ENCODE data around the gene SDHC. TPM values are rescaled to one million over a fixed set of nuclear protein-coding genes. Genes with fewer than 3 reads are reported as not detected.

SDHC gene
- total RNA-seq, 4 donors from 2014 or later = 27.1 to 41.8 (median 34.4) TPM

DNA sequence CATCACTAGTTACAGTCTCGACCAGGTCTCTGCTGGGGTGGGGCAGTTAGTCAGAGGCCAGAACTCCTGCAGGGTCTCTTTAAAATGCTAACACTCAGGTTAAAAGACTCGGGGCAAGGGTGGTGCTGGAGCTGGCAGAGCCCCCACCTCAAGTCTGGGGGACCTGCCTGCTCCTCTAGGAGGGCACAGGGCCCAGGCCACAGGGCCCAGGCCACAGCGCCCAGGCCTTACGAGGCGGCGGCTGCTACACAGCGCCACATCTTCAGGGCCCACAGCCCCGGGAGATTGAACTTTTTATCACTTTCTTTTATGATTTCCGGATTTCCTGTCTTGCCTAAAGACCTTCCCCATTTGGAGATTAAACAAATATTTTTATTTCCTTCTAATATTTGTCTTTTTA, 14.8 kb upstream of the SDHC start:
- TF ChIP-seq, protein P1, sequence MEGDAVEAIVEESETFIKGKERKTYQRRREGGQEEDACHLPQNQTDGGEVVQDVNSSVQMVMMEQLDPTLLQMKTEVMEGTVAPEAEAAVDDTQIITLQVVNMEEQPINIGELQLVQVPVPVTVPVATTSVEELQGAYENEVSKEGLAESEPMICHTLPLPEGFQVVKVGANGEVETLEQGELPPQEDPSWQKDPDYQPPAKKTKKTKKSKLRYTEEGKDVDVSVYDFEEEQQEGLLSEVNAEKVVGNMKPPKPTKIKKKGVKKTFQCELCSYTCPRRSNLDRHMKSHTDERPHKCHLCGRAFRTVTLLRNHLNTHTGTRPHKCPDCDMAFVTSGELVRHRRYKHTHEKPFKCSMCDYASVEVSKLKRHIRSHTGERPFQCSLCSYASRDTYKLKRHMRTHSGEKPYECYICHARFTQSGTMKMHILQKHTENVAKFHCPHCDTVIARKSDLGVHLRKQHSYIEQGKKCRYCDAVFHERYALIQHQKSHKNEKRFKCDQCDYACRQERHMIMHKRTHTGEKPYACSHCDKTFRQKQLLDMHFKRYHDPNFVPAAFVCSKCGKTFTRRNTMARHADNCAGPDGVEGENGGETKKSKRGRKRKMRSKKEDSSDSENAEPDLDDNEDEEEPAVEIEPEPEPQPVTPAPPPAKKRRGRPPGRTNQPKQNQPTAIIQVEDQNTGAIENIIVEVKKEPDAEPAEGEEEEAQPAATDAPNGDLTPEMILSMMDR (IDR thresholded peaks at IDR 0.05; ENCODE audit: low read depth) = no peak

DNA sequence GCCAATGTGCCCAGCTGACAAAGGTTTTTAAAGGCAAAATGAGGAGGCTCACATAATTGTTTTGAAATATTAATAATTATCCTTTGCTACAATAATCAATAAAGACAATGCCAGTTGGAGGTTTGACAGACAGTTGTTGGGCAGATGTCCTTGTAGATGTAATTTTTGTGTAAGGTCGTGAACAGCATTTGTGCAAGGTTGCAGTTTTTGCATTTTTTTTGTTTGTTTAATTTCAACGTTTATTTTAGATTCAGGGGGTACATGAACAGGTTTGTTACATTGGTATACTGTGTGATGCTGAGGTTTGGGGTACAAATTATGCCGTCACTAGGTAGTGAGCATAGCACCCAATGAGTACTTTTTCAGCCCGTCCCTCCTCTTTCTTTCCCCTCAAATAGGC, 13.7 kb upstream of the SDHC start:
- TF ChIP-seq, protein P1 (IDR thresholded peaks at IDR 0.05; ENCODE audit: low read depth) = no peak

DNA sequence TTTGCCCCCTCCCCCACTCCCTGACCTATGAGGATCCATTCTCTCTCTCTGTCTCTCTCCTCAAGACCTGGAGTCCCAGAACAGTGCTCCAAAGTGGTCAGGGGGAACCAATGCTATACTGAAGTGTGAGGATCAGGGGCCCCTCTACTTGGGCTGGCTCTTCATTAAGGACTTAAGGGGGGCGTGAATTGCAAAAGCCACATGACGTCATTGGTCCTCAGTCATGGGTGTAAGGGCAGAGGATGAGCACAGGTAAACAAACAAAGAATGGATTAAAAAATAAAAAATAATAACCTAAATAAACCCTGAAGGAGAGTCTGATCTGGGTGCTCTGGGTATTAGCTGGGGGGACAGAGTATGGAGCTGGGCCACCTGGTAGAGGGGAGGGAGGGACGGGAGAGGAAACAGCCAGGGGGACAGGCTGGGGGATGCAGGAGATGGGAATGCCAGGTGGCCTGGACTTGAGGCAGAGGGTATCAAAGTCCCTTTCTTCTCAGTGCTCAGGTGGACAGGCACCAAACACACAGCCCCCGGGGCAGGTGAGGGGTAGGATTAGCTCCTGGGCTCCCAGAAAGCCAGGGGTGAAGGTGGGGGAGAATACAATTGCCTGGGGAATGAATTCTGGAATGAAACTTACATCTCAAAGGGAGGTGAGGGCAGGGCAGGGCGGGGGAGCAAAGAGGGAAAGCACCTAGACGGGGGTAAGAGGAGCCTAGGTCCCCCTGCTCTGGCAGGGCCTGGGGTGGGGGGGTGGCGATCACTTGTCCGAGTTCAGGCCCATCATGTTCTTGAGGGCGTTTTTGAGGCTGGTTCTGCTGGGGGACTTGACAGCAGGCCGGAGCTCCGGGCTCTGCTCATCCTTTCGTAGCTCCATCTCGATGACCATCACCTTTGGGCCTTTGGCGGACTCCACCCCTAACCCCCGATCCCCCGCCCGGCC, 9.0 kb upstream of the SDHC start:
- TF ChIP-seq, protein P1 (IDR thresholded peaks at IDR 0.05; ENCODE audit: low read depth) = no peak

DNA sequence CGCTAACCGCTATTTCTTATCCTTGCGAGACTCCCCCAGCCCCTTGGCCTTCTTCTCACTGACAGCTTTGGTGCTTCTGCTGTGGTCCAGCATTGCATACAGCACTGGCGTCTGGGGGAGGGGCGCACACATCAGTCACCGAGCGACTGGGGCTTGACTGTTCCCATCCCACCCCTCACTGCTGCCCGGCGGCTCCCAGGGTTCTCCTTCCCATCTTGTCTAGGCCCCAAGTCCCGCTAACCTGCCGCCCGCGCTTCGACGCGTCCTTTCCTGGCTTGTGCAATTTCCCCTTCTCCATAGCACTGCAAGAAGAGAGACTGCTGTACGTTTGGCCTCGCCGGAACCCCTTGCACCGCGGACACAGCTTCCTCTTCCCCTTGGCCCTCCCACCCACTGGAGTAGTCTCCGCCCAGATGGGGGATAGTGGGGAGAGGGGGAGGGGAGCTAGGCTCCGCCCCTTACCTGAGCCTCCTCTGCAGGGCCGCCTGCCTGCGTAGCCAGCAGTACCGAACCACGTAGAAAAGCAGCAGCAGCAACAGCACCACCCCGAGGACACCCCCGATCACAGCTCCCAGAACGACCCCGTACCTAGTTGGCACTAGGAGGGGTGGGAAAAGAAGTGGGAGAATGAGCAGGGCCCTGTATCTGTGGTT, 8.2 kb upstream of the SDHC start:
- TF ChIP-seq, protein P1 (IDR thresholded peaks at IDR 0.05; ENCODE audit: low read depth) = no peak

DNA sequence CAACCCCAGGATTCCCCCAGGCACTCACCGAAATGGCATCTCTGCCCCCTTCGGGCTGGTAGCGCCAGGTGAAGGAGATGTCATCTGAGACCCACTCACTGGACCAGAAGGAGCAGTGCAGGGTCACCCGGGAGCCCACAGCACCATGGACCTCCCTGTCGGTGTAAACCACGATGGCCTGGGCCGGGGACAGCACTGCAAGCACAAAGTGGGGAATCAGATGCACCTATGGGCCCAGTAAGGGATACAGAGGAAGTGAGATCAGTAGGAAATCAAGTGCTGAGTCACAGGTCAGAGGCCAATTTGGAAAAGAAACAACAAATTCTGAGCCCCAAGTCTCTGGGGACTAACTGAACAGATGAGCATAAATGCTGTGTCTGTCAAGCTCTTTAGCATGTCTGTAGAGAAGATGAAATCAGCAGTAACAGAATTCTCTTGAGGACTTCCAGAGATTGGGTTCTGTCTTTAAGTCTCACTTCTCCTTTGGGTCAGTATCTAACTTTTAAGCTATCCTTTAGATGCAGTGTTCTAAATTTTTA, 6.9 kb upstream of the SDHC start:
- TF ChIP-seq, protein P1 (IDR thresholded peaks at IDR 0.05; ENCODE audit: low read depth) = no peak

DNA sequence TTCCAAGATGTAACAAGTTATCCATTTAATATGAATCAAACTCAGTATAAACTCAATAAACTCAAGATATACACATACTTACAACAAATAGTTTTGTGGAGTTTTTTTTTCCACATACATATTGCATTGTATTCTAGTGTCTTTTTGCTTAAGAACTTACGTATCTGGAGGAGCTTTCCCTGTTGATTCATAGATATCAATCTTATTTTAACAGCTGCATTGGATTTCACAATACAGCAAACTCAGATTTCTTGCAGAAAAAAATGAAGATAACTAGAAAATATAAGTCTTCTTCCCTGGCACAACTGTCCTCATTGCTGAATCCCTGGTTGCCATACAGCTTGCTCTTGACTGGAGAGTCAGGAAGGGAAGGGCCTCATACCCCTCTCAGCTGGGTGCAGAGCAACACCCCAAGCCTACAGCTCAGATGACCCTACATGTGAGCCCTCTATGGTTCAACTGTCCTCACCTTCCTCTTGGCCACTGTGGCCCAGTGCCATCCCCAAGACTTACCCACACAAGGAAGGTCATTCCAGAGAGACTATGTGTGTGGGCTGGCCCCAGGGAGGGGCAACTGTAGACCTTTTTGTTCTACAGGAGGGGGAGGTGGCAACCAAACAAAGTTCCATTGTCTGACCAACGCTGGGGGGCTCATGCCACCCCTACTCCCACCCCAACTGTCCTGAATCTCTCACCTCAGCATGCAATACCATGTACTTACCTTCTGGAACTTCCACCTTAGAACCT, 6.1 kb upstream of the SDHC start:
- TF ChIP-seq, protein P1 (IDR thresholded peaks at IDR 0.05; ENCODE audit: low read depth) = no peak

Measured in subcutaneous adipose tissue (tissue), 4 donors.